Activated CD8-positive, alpha-beta memory T cell treated with anti-CD3 and anti-CD28 coated beads, Interleukin-2, amount 50 U/mL, for 4 hours (primary cell): ENCODE measurements around the gene FAM174B.

Experiments
- DNase-seq: peaks from one replicate; pipeline ENCODE4 v3.0.0-alpha.2; 2020

Gene FAM174B

DNA sequence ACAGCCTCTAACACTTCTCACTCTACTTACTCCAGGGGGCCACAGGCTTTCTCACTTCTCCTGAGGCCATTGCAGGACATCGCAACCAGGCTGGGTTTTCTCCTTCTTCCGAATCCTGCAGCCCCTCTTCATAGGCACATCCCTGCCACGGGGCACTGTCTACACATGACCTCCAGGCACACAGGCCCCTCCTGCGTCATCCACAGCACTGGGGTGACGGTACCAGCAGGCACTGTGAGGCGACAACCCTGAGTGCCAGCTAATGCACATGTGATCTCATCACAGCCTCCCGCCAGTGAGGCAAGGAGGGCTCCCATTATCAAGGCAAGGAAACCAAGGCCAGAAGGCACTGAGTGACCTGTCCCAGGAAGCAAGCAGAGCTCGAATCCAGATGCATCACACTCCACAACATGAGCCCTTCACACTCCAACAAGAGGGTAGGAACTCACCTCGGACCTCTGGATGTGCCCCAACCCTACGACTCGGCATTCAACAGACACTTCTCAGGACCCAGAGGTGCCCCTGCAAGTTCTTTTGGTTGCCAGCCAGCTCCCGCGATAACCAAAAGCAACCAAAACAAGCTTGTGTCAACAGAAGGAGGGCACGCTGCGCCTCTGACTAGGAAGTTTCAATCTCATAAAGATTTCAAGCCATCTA lies 16.7 kb downstream of the FAM174B start:
- DNase-seq: no peak

DNA sequence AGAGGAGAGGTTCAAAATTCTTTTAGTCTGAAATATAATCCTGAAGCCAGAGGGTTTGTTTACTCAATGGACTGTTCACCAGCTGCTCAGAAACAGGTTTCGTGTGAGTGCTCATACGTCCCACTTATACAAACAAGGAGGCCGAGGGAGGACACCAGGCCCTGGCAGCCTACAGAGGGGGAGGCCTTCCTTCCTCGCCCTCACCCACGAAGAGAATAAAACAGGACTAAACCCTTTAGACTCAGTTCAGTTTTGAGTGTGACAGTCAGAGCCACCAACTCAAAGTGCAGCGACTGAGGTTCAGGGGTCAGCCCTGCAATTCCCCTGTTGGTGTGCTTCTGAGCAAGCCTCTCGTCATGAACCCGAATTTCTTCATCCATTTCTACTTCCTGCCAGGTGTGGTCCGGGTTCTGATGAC lies 17.3 kb downstream of the FAM174B start:
- DNase-seq: no peak

DNA sequence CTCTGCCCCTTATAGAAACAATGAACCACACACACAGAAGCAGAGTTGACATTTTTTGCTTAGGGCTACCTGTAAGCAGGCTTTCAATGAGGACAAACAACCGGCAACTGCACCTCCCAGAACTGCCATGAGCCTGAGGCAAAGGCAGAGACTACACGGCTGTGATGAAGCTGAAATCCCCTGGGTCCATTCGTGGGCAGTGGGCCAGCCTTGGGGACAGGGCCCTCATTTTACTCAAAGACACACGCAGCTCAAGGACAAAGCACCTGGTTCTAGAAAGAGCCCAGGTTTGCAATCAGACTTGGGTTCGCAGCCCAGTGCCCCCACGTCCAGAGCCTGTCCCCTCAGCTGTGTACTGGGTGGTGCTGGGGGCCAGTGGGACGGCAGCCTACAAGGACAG lies 17.9 kb downstream of the FAM174B start:
- DNase-seq: no peak

DNA sequence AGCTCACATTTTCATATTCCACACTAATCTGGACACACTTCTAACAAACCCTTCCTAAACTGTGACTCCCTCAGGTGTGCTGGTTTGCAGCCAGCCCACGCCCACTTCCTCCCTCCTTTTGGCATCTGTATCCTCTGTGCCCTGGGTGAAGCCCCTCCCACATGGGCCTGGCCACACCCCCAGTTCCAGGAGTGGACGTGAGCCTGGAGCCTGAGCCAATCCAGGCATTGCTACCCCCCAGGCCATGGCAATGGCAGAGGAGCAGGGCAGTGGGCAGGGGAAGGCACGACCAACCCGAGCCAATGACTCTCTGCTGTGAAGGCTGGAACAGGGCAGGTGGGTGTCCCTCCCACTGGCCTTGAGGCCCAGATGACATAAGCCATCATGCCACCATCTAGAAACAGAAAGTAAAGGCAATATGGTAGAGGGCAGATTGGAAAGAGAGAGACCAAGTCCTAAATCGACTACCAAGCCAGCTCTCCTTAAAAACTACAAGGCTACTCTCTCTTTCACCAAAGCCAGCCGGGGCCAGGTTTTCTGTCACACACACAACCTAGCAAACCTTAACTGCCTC lies 18.6 kb downstream of the FAM174B start:
- DNase-seq: no peak

DNA sequence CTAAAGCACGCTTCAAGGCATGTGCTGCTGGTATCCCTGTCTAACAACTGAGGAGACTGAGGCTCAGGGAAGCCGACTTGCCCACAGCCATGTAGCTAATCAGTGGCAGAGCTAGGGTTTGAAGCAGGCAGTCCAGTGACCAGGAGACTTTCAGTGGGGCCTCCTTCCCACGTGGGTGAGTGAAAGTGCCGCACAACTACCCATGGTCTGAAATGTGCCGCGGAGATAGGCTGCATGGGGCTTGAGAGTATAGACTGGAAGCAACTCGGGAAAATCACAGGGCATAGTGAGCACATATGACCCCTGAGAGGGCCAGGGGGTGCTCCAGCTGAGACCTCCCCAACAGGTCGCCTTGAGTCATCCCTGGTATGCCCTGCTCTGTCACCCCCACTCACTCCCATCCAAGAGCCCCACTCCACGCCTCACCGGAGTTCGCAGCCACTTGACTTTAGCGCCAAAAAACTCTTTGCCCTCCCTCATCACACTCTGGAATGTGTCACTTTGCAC lies 19.1 kb downstream of the FAM174B start:
- DNase-seq: no peak

DNA sequence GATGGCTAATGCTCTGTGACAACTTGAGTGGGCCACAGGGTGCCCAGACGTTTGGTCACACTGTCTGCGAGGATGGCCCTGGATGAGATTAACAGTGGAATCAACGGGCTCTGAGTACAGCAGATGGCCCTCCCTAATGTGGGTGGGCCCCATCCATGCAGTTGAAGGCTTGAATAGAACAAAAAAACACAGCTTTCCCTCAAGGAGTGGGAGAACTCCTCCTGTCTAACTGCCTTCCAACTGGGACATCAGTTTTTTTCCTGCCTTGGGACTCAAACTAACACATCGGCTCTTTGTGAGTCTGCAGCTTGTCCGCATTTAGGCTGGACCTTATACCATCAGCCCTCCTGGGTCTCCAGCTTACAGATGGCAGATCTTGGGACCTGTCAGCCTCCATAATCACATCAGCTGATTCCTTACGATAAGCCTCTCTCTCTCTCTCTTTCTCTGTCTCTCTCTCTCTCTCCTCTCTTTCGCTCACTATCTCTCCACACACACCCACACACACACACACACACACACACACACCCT lies 20.8 kb downstream of the FAM174B start:
- no peak for DNase-seq

DNA sequence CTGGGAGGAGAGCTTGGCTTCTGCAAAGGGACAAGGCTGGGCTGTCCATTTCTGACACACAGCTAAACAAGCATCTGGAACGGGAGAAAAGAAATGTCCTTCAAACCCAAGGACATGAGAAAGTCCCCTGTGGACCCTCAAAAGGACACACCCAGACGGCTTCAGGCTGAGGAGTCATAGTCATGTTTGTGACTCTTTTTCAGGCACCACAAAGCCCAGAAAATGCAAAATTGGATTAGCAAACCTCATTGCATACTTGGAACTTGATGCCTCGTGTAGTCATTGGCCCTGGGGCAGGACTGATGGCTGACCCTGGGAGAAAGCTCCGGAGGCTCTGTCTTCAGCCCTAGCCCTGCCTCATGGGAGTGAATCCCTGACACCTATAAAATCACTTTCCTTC lies 21.5 kb downstream of the FAM174B start:
- DNase-seq: no peak

DNA sequence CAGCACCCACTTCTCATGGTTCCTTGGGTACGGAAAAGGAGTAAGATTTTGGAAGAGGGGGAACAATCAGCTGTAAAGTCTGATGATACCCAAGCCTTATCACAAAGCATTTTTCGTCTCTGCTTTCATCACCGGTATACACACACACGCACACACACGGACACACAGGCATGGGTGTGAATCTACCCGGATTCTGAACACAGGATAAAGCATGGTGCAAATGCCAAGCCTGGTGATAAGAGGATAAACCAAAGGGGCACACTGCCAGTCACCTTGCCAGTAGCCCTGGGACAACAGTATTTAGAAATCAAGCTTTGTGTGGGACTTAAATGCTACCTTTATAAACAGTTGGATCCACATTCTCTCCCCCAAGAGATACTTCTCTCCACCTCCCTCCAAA lies 22.2 kb downstream of the FAM174B start:
- no peak for DNase-seq

DNA sequence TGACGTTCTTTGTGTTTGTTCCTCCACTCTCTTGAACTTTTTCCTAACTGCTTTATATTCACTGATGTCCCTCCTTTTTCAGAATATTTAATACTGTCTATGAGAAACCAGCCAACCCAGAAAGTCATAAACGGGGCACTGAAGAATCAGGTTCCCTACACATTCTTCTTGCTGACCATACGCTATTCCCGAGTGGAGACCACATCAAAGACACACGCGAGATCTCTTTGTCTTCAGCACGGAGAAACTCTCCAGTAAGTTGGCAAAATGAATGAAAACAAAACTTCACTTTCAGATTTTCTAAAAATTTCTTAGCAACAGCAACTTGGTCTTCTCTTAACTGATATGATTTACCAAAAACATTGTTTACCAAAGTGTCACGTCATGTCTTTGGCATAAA lies 22.6 kb downstream of the FAM174B start:
- DNase-seq: no peak

DNA sequence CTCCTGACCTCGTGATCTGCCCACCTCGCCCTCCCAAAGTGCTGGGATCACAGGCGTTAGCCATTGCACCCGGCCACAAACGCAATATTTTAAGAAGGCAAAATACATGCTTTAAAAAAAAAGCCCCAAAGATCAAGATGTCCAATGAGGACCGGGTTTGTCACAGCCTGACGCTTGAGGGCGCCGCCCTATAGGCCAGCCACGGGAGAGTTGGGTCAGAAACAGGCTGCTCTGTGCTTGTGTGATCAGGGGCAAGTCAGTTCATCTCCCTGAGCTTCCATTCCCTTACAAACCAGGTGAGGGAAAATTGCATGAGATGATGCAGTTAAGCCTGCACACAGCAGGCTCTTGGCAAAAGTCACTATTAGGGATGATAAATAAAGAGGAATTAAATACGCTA lies 23.9 kb downstream of the FAM174B start:
- no peak for DNase-seq

DNA sequence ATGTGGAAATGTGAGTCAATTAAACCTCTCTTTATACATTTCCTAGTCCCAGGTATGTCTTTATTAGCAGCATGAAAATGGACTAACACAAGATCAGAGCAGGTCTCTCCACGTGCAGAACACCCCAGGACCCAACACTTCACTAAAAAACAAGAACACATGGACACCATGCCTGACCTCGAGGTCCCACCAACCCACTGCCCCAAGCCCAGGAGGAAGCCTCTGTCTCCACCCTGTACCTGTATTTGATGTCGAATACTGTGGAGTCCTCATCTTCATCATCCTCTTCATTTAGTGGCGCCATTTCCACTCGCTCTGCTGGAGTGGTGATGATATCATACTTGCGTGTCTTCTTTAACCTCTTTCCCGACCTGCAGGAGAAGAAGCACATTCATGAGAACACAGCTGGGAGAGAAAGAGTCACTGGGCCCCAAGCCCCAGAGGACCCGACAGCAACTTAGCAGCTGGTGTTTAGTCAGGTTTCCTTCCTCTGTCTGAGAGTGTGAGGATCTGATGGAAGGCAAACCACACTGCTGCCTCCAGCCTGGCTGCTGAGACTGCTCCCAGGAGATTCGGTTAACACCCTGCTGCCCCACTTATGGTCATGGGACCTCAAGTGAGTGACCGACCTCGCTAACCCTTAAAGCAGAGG lies 25.5 kb downstream of the FAM174B start:
- DNase-seq: no peak

DNA sequence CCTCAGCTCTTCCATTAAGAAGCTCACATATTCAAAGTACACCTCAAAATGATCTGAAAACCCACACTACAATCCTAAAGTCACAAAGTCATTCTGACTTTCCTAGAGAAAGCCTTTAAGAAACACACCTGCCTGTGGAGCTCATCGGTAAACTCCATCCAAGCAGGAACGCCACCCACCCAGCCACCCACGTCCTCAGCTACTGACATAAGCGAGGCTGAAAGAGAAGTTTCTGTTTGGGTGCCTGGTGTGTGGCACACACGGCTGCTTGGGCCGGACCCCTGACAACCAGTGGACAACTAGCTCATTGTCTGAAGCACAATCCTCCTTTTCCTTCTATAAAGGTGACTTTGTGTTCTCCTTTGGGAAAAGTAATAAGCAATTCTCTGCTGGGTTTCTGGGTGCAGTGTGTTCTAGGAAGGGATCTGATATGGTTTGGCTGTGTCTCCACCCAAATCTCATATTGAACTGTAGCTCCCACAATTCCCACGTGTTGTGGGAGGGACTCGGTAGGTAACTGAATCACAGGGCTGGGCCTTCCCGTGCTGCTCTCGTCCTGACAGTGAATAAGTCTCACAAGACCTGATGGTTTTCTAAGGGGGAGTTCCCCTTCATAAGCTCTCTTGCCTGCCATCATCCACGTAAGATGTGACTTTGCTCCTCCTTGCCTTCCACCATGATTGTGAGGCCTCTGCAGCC lies 26.1 kb downstream of the FAM174B start:
- no peak for DNase-seq

DNA sequence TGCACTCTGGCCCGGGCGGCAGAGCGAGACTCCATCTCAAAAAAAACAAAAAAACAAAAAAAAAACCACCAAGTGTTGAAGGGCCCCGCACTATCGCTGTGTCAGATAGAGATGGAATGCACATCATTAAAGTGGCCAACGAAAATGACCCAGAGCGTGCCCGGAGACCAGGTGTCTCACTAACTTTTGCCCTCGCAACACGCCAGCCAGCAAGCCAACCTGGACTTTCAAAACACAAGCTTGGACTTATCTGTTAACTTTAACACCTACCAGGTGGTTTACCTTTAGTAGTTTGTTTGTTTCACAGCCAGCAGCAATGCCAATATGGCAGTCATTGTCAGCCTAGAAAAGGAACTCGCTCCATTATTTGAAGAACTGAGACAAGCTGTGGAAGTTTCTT lies 28.6 kb downstream of the FAM174B start:
- DNase-seq: no peak

DNA sequence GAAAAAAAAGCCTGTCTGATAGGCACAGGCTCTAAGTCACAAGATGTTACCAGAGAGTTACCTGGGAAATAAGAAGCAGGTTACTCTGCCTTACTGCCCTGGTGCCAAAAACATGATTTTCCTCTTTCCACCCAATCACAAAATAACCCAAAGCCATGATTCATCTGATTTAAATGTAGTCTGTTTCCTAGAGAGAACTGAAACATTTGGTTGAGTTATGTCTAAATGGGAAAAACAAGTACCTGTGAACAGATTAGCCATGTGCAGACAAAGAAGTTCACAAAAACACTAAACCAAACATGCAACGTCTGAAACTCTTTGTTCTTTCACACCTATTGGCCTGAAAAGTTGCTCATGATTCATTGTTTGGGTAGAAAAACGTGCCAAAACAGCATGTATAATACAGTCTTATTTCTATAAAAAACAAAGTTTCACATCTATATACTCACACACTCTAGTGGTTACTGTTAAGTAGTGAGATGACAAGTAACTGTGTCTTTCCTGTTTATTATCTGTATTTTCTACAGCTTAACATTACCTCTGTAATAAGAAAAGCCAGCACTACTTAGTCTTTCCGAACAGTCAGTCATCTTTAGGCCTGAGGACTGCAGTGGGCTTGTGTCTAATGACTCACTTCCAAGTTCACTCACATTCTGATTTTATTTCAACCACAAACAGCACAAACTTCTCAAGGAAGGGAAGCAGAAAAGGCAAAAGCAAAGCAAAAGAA lies 30.2 kb downstream of the FAM174B start:
- no peak for DNase-seq

DNA sequence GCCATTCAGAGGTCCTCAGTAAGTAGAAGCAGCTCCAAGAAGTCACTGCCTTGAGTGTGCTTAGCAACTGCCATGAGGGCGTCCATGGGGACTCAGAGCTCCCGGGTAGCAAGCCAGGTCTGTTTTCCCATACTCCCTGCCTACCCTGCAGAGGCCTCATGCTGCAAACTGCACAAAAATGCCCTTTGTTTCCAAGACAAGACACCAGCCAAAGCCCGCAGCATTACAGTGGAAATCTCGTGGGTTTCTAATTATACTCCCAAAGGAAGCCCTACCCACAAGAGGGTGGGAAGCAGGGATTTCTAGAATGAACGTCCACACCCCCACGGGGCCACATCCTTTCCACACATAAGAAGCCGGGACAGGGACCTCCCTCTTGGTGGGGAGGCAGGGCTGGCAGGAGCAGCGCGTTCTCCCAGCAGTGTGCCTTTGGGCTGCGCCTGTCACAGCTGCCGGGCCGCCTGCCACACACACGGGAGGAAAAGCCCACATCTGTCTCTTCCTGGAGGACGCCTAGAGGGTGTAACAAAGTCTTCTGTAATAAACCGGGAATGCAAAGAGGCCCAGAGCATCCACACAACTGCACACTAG lies 31.1 kb downstream of the FAM174B start:
- no peak for DNase-seq

DNA sequence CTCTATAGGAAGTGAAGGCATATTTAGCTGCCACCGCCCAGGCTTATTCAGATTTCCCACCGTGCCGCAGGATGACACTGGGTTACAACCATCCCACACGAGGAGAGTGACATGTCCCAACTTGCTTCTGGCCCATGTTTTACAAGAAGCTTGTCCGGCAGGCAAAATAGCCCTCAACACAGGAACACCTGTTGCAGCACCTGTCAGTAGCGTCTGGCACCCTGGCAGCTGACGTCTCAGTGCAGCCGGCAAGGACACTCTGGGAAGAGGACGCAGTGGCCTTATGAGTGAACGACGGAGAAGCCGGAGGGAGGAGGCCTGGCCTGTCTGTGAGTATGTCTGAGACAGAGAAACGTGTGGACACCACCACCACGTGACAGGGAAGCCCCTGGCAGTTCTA lies 32.1 kb downstream of the FAM174B start:
- DNase-seq: no peak

DNA sequence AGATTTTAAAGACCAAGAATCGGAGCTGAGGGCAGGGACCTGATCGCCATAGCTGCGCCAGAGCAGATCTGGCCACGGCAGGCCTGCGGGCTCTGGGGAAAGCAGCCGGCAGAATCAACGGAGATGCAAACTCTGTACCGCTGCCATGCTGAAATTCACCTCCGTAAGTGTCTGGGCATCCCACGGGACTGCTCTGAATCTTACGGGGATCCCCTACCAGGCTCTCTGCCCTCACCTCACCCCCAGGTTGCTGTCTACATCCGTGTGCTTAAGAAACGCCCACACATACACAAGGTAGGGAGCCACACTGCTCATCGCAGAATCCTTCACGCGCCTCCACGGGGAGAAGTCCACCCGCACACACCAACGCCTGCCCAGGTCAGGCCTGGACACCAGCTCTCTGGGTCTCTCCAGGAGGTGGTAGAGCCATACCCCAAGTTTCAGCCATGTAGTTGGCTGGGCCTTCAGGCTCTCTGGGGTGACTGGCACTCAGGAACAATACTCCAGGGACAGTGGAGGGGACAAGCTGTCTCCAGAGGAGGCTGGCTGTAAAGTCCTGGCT lies 33.5 kb downstream of the FAM174B start:
- no peak for DNase-seq

DNA sequence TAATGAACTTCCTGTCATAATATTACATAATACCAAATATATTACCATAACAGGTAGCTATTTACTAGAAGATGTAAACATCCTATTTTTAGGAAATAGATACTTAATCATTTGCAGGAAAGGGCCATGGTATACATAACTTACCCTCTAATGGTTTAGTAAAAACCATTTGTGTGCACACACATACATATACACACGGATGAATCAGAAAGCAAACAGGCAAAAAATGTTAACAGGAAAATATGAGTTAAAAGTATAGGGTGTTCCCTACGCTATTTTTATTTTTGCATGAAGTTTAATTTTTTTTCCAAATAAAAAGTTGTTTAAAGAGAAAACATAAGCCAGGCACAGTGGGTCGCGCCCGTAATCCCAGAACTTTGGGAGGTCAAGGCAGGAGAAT lies 34.6 kb downstream of the FAM174B start:
- DNase-seq: no peak

DNA sequence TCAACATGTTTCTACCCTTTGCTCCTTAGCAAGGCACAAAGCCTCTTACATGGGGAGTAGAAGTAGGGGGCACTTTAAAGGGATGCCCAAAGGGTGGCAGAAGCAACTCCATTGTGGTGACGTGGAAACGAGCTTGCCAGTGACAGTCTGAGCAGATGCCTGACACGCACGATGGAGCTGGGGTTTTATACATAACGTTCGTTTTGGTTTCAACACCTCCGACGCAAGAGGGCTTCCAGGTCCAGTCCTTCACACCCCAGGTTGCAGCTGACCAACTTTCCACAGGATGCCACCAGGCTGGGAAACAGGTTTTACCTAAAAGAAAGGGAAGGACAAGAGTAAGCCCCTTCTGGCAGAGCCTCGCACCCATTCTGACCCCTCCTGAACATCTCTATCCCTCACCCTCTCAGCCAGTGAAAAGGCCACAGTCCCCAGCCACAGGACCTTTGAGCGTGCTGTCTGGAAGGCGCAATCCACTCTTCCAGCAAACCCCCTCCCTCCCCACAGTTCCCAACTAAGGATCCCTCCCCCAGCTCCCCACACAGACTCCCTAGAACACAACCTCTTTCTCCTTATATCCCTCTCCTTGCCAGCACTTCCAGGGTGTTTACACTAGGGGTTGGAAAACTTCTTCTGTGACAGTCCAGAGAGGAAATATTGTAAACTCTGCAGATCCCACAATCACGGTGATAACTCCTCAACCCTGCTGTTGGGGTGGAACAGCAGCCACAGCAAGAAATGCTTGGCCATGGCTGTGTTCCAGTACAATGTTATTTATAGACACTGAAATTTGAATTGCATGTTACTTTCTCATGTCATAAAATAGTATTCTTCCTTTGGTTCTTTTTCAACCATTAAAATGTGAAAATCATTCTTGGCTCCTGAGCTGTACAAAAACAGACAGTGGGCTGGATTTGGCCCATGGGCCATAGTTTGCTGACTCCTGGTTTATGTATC lies 36.2 kb downstream of the FAM174B start:
- DNase-seq: no peak

DNA sequence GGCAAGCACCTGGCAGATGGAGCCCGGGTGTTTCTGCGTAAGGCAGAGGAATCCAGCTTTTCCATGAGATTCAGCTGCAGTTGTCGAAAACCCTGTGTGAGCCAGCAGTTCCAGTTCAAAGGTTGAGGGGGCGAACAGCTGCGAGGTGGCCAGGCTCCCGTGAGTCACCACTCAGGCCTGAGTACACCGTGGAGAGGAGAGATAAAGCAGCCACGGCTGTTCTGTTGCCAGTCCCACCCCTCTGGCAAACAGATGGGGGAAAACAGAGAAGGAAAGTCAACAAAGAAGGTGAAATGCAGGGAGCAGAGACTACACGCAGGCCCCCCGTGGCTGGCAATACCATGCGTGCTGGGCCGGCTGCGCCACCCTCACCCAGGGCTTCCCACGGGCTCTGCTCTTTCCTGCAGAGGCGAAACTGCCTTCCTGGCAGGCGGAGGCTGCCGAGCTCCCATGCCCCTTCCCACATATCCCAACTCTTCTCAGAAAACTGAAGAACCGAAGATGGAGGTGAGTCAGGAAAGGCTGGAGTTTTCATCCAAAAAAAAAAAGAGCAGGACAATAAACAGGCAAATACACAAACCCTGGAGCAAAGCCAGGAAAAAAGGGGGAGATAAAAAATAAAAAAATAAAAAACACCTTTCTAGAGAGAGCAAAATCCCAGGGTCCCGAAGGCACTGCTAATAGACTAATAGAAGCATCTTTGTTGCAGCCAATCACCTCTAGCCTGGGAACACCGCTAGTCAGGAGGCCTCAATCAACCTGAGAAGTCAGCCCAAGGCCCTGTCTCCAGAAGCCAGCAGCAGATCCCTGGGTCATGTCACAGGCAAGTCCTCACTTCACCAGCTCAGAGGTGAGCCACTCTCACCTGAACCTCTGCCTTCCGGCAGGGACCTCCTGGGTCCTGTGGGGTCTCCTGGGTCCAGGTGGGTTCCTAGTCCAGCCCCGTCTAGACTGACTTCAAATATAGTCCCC lies 37.7 kb downstream of the FAM174B start:
- DNase-seq: no peak
